Colonic mucosa (tissue), 4 donors: ENCODE measurements around the gene TRIM46. TPM values are rescaled to one million over a fixed set of nuclear protein-coding genes. Genes with fewer than 3 reads are reported as not detected.
"Not testable (repeated sequence)": the region's sequence is repeated elsewhere in the genome, so short reads cannot be mapped to it uniquely, and the experiment has no call there.

ENCODE experiments used
- DNase-seq: peaks from one replicate; pipeline ENCODE4 v3.0.0-alpha.2; 2020
- H3K27ac ChIP-seq: fragments of 200-600 bp; one replicate; pipeline ENCODE4 v1.8.0; 2021
- H3K27me3 ChIP-seq: fragments of 200-600 bp; one replicate; pipeline ENCODE4 v1.8.0; 2021
- H3K36me3 ChIP-seq: fragments of 200-600 bp; one replicate; pipeline ENCODE4 v1.8.0; 2021
- H3K4me1 ChIP-seq: fragments of 200-600 bp; one replicate; pipeline ENCODE4 v1.8.0; 2021; ENCODE audit warnings: mild to moderate bottlenecking
- H3K4me3 ChIP-seq: fragments of 200-600 bp; one replicate; pipeline ENCODE4 v1.8.0; 2021
- H3K9ac ChIP-seq, 2 donors: one replicate each; pipeline ENCODE4 v1.7.0; 2013; ENCODE audit warnings: control low read depth in 2 of 2, low read depth in 2 of 2, low read length in 2 of 2
- H3K9me3 ChIP-seq: fragments of 200-600 bp; one replicate; pipeline ENCODE4 v1.8.0; 2021
- intact Hi-C: fragments of 100-400 bp; cut with DNase I; formaldehyde crosslinking; loops from one replicate; pipeline ENCODE4 v1.14.1; 2022
- total RNA-seq, 2 donors: library from RNA; stranded (reverse); fragmentation: NEBNext Ultra II Directional in 1 of 2; extraction: Animal tissue kit (Norgen Biotek cat#: 25700) in 1 of 2; gene quantifications; one replicate each; pipeline ENCODE4 v1.2.1, GENCODE V29; 2021
- TF ChIP-seq, protein P1 (sequence below): fragments of 200-600 bp; IDR thresholded peaks from one replicate; pipeline ENCODE4 v1.8.0; 2022; ENCODE audit warnings: antibody characterized with exemption, mild to moderate bottlenecking
- donor health status: healthy.
- donor health status: DM: no; HTN: no; CAD: no.
- donor health status: DM: no; HTN: no; CAD: no.

Gene TRIM46
- total RNA-seq, 2 donors from 2014 or later, result 0.10 to 0.19 TPM

DNA sequence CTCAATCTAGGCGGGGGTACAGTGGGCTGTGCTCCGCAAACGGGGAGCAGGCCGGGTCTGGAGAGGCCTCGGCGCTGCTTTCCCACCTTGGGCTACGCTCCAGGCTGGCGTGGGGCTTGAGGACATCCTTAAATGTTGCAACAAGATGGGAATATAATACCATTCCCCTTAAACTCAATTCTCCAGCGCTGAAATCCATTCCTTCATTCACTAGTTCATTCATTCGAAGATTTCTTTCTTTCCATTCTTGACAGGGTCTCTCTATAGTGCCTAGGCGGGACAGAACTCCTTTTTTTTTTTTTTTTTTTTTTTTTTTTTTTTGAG is 33.1 kb upstream of the TRIM46 start:
- H3K36me3 ChIP-seq, result no peaks in the 10 kb centered on the region
- peak overlapping the region; percentile 95 for H3K9ac ChIP-seq
- TF ChIP-seq, protein P1, sequence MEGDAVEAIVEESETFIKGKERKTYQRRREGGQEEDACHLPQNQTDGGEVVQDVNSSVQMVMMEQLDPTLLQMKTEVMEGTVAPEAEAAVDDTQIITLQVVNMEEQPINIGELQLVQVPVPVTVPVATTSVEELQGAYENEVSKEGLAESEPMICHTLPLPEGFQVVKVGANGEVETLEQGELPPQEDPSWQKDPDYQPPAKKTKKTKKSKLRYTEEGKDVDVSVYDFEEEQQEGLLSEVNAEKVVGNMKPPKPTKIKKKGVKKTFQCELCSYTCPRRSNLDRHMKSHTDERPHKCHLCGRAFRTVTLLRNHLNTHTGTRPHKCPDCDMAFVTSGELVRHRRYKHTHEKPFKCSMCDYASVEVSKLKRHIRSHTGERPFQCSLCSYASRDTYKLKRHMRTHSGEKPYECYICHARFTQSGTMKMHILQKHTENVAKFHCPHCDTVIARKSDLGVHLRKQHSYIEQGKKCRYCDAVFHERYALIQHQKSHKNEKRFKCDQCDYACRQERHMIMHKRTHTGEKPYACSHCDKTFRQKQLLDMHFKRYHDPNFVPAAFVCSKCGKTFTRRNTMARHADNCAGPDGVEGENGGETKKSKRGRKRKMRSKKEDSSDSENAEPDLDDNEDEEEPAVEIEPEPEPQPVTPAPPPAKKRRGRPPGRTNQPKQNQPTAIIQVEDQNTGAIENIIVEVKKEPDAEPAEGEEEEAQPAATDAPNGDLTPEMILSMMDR, result no peak
- H3K4me1 ChIP-seq, result peaks cover 4% of the 10 kb centered on the region
- no peaks in the 10 kb centered on the region for H3K9me3 ChIP-seq
- H3K27me3 ChIP-seq, result no peaks in the 10 kb centered on the region
- no peak overlapping the region for H3K27ac ChIP-seq
- intact Hi-C loops, result no loop called here
- DNase-seq, result no peak
- H3K4me3 ChIP-seq, result peak overlapping the region; percentile 60

DNA sequence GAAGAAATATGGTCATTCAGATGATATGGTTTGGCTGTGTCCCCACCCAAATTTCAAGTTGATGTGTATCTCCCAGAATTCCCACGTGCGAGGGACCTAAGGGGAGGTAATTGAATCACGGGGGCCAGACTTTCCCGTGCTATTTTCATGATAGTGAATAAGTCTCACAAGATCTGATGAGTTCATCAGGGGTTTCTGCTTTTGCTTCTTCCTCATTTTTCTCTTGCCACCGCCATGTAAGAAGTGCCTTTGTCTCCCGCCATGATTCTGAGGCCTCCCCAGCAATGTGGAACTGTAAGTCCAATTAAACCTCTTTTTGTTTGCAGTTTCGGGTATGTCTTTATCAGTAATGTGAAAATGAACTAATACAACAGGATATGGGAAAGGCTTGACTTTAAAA is 31.9 kb upstream of the TRIM46 start:
- no peak overlapping the region for H3K27ac ChIP-seq
- H3K9ac ChIP-seq, result no peak overlapping the region
- TF ChIP-seq, protein P1, result no peak
- no peaks in the 10 kb centered on the region for H3K9me3 ChIP-seq
- no peaks in the 10 kb centered on the region for H3K27me3 ChIP-seq
- no peak for DNase-seq
- intact Hi-C loops, result no loop called here
- peaks cover 4% of the 10 kb centered on the region for H3K4me1 ChIP-seq
- H3K36me3 ChIP-seq, result no peaks in the 10 kb centered on the region
- H3K4me3 ChIP-seq, result no peak overlapping the region

- intact Hi-C loops, result no loop called here
- H3K9me3 ChIP-seq, result no peaks in the 10 kb centered on the region
- DNase-seq, result no peak
- no peaks in the 10 kb centered on the region for H3K4me1 ChIP-seq
- TF ChIP-seq, protein P1, result no peak
- H3K9ac ChIP-seq, result no peak overlapping the region
- no peaks in the 10 kb centered on the region for H3K36me3 ChIP-seq
- H3K27me3 ChIP-seq, result no peaks in the 10 kb centered on the region
- no peak overlapping the region for H3K4me3 ChIP-seq
- no peak overlapping the region for H3K27ac ChIP-seq
These were observed 28.2 kb upstream of the TRIM46 start for GRCh38 chr1:155145491-155145890.

DNA sequence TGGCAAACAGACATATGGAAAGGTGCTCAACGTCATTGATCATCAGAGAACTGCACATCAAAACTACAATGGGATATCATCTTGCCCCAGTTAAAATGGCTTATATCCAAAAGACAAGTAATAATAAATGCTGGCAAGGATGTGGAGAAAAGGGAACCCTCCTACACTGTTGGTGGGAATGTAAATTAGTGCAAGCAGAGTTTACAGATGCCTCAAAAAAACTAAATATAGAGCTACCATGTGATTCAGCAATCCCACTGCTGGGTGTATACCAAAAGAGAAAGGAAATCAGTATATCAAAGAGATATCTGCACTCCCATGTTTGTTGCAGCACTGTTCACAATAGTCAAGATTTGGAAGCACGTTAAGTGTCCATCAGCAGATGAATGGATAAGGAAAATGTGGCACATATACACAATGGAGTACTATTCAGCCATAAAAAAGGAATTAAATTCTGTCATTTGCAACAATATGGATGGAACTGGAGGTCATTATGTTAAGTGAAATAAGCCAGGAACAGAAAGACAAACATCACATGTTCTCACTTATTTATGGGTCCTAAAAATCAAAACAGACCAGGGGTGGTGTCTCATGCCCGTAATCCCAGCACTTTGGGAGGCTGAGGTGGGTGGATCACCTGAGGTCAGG is 17.5 kb upstream of the TRIM46 start:
- H3K4me3 ChIP-seq, H3K9me3 ChIP-seq, intact Hi-C loops, H3K4me1 ChIP-seq, H3K36me3 ChIP-seq, H3K27ac ChIP-seq, DNase-seq, H3K9ac ChIP-seq, H3K27me3 ChIP-seq: not testable (repeated sequence)

DNA sequence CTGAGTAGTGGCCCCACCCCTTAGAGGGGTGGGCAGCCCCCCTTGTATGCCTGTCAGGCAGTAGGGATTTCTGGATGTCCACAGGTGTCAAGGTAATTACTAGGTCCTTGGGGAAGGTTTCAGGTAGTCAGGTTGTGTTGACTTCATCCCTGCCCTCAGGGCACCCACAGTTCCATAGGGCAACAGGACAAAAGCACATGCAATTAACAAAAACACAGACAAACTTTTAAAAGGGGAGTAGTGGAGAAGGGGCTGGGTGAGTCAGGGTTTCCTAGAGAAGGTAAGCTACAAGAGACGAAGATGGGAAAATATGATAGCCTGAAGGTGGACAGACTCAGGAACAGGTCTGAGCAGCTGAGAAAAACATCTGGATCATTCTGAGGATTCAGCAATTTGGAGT is 14.7 kb upstream of the TRIM46 start:
- intact Hi-C loops, result no loop called here
- no peaks in the 10 kb centered on the region for H3K9me3 ChIP-seq
- DNase-seq, result no peak
- no peak overlapping the region for H3K27ac ChIP-seq
- no peaks in the 10 kb centered on the region for H3K36me3 ChIP-seq
- no peak overlapping the region for H3K4me3 ChIP-seq
- no peaks in the 10 kb centered on the region for H3K4me1 ChIP-seq
- no peak overlapping the region for H3K9ac ChIP-seq
- TF ChIP-seq, protein P1, result no peak
- no peaks in the 10 kb centered on the region for H3K27me3 ChIP-seq

GRCh38 chr1:155160128-155160527 is 13.5 kb upstream of the TRIM46 start:
- Histone ChIP-seq H3K27me3 (no peaks in the 10 kb centered on the region), H3K9ac (no peak overlapping the region), H3K4me1 (no peaks in the 10 kb centered on the region), H3K4me3 (no peak overlapping the region), H3K36me3 (no peaks in the 10 kb centered on the region), H3K27ac (no peak overlapping the region), H3K9me3 (no peaks in the 10 kb centered on the region)
- TF ChIP-seq, protein P1, result no peak
- DNase-seq, result no peak
- intact Hi-C loops, result no loop called here

DNA sequence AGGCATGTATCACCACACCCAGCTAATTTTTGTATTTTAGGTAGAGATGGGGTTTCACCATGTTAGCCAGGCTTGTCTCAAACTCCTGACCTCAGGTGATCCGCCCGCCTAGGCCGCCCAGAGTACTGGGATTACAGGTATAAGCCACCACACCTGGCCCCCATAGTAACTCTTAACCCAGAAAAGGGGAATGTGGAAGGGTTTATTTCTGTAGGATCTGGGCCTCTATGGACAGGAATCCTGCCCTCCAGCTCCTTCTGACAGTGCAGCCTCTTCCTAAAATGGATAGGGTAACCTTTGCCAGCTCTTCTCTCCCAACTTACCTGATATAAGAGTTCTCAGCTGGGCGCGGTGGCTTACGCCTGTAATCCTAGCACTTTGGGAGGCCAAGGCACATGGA is 11.0 kb upstream of the TRIM46 start:
- H3K27ac ChIP-seq, H3K4me1 ChIP-seq, H3K36me3 ChIP-seq, H3K9ac ChIP-seq, intact Hi-C loops, H3K4me3 ChIP-seq, H3K27me3 ChIP-seq, H3K9me3 ChIP-seq, DNase-seq: not testable (repeated sequence)

- DNase-seq, H3K4me1 ChIP-seq, intact Hi-C loops, H3K27me3 ChIP-seq, H3K9me3 ChIP-seq, H3K9ac ChIP-seq, H3K4me3 ChIP-seq, H3K36me3 ChIP-seq, H3K27ac ChIP-seq: not testable (repeated sequence)
These were observed 9.9 kb upstream of the TRIM46 start for GRCh38 chr1:155163785-155164184.

DNA sequence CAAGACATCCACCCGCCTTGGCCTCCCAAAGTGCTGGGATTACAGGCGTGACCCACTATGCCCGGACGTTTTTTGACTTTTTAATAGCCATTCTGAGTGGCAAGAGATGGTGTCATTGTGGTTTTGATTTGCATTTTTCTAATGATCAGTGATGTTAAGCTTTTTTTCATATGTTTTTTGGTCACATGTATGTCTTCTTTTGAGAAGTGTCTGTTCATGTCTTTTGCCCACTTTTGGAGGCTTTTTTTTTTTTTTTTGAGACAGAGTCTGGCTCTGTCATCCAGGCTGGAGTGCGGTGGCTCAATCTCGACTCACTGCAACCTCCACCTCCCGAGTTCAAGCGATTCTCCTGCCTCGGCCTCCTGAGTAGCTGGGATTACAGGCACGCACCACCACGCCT is 9.0 kb upstream of the TRIM46 start:
- H3K4me1 ChIP-seq, H3K27ac ChIP-seq, DNase-seq, H3K9ac ChIP-seq, intact Hi-C loops, H3K27me3 ChIP-seq, H3K9me3 ChIP-seq, H3K36me3 ChIP-seq, H3K4me3 ChIP-seq: not testable (repeated sequence)
